Adipose tissue (tissue), 3 donors: Measurements from ENCODE around the gene INS. TPM values are rescaled to one million over a fixed set of nuclear protein-coding genes. Genes with fewer than 3 reads are reported as not detected.
"Not testable (repeated sequence)": the region's sequence is repeated elsewhere in the genome, so short reads cannot be mapped to it uniquely, and the experiment has no call there.

Experiments
- H3K27ac ChIP-seq: one replicate; pipeline ENCODE4 v1.5.1; 2013; ENCODE audit warnings: low read depth, low read length
- WGBS, 3 donors: extraction: QIAGEN DNeasy Blood & Tissue Kit; methylation state at CpG; one replicate each; pipeline ENCODE4 v1.1.7; 2013; 5-methylcytosine and 5-hydroxymethylcytosine counted together
- polyA plus RNA-seq, 3 donors: library from polyadenylated mRNA; stranded (reverse); fragments of 200-250 nt; gene quantifications; one replicate each; pipeline ENCODE4 v1.2.3, GENCODE V29; 2013
- donor health status: healthy with polysubstance abuse.
- donor health status: Bipolar disorder and iron deficiency.
- donor health status: healthy.

INS gene
- polyA plus RNA-seq, 3 donors, result 1.8 to 8,847 (median 2.5) TPM

- WGBS, 3 donors, result 80 to 93% (median 90%) methylated on average over 17 of the region's 17 CpGs
- H3K27ac ChIP-seq, result no peak overlapping the region
These were observed 31.7 kb downstream of the INS start for GRCh38 chr11:2129308-2129698.

GRCh38 chr11:2128511-2129307 lies 32.3 kb downstream of the INS start:
- H3K27ac ChIP-seq, result no peak overlapping the region
- WGBS, 3 donors, result 71 to 82% (median 80%) methylated on average over 12 of the region's 12 CpGs

DNA sequence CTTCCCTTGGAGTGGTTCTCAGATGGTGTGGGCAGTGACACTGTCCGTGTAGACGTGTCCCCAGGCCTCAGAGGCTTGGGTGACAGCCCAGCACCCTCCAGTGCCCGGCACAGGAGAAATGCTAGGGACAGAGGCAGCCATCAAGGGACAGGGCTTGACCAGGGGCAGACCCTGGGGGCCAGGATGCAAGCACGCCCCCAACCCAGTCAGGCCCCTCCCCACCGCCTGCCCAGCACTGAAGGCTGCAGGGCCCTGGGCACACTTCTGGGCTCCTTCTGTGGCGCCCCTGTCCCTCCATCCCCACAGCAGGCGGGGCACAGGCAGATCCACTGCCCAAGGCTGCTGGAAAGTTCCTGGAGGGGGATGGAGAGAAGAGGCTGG lies 32.9 kb downstream of the INS start:
- no peak overlapping the region for H3K27ac ChIP-seq
- WGBS, 3 donors, result 67 to 85% (median 77%) methylated on average over 7 of the region's 7 CpGs

DNA sequence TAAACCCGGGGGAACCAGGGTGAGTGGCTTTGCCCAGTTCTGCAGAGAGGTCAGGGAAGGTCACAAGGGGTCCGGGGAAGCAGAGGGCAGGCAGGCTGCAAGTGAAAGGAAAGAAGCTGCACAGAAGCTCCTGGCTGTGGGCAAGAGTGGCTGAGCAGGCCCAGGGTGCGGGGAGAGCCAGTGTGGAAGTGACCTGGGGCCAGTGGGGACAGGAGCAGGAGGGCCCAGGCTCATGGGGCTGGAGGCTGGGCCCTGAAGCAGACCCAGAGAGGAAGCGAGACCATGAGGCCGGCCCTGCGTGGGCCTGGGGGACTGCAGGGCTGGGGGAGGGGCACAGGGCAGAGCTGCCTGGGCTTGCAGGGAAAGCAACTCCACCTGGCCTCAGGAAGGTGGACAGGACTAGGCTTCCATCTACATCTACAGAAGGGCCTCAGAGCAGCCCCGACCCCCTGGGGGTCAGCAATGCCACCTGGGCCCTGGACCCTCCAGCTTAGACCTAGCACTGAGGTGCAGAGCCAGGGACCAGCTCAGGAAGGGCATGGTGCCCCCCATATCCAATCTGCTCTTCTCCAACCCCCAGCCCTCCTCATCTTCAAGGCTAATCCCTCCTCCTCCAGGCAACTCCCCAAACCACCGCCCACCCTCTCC lies 33.4 kb downstream of the INS start:
- no peak overlapping the region for H3K27ac ChIP-seq
- 62 to 73% (median 68%) methylated on average over 8 of the region's 8 CpGs for WGBS, 3 donors

- no peak overlapping the region for H3K27ac ChIP-seq
- 83 to 95% (median 91%) methylated on average over 2 of the region's 2 CpGs for WGBS, 3 donors
These were observed 34.4 kb downstream of the INS start for GRCh38 chr11:2126520-2127085.

GRCh38 chr11:2124736-2125484 lies 36.1 kb downstream of the INS start:
- H3K27ac ChIP-seq, result not testable (repeated sequence)
- 85 to 92% (median 88%) methylated on average over 8 to 10 of the region's 10 CpGs for WGBS, 3 donors

- H3K27ac ChIP-seq, result no peak overlapping the region
- 88 to 89% (median 88%) methylated on average over 7 of the region's 7 CpGs for WGBS, 3 donors
These were observed 37.4 kb downstream of the INS start for GRCh38 chr11:2123628-2123960.

- 76 to 86% (median 81%) methylated on average over 11 to 13 of the region's 13 CpGs for whole genome bisulfite sequencing, 3 donors
- H3K27ac ChIP-seq, result no peak overlapping the region
These were observed 37.9 kb downstream of the INS start for GRCh38 chr11:2122907-2123627.

- WGBS, 3 donors, result 58 to 73% (median 58%) methylated on average over 19 of the region's 19 CpGs
- H3K27ac ChIP-seq, result no peak overlapping the region
These were observed 38.6 kb downstream of the INS start for GRCh38 chr11:2122222-2122906.

DNA sequence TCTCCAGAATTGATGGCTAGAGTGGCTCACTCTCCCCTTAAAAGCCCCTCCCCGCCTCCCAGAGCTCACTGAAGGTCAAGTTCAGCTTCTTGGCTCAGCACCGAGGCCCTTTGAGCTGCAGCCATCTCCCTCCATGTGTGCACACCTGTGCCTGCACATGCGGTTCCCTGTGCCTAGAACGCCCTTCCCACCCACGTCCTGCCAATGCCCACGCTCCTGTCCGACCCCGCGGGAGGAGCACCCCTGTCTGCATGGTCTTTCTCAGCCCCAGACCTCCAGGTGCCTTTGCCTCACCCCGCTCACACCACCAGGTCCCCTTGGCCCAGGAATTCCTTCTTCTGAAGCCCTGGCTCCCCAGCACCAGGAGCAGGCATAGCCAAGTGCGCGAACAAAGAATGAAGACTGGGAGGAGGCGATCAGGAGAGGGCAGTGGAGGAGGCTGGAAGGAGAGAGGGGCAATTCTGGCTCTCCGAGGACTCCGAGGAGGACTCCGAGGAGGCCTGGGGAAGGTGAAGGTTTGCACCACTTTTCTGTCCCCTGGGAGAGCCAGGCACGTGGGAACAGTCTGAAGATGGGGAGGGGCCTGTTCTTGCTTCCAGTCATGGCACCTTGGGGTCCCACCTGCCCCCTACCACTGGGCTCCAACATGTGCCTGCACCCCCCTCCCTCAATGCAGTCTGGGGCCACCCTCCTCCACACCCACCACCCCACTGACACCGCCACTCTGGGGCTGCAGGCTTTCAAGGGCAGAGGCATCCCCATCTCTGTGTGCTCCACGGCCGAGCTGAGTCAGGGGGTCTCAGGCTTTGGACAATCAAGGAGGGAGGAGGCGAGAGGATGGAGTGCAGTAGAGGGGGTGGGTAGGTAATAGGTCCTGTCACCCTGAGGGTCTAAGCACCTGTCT lies 39.5 kb downstream of the INS start:
- H3K27ac ChIP-seq, result no peak overlapping the region
- WGBS, 3 donors, result 67 to 89% (median 80%) methylated on average over 21 of the region's 21 CpGs

GRCh38 chr11:2120359-2121100 lies 40.5 kb downstream of the INS start:
- H3K27ac ChIP-seq, result no peak overlapping the region
- WGBS, 3 donors, result 60 to 77% (median 75%) methylated on average over 22 to 23 of the region's 23 CpGs

- 76 to 83% (median 83%) methylated on average over 4 of the region's 4 CpGs for WGBS, 3 donors
- no peak overlapping the region for H3K27ac ChIP-seq
These were observed 42.3 kb downstream of the INS start for GRCh38 chr11:2118677-2119076.

- no peak overlapping the region for H3K27ac ChIP-seq
- 81 to 92% (median 84%) methylated on average over 1 of the region's 1 CpG for WGBS, 3 donors
These were observed 44.3 kb downstream of the INS start for GRCh38 chr11:2116680-2117079.

- 96 to 99% (median 96%) methylated on average over 11 to 12 of the region's 12 CpGs for WGBS, 3 donors
- H3K27ac ChIP-seq, result no peak overlapping the region
These were observed 45.7 kb downstream of the INS start for GRCh38 chr11:2115308-2115707.

- H3K27ac ChIP-seq, result no peak overlapping the region
- 79 to 85% (median 82%) methylated on average over 32 of the region's 32 CpGs for WGBS, 3 donors
These were observed 46.4 kb downstream of the INS start for GRCh38 chr11:2114430-2115241.

DNA sequence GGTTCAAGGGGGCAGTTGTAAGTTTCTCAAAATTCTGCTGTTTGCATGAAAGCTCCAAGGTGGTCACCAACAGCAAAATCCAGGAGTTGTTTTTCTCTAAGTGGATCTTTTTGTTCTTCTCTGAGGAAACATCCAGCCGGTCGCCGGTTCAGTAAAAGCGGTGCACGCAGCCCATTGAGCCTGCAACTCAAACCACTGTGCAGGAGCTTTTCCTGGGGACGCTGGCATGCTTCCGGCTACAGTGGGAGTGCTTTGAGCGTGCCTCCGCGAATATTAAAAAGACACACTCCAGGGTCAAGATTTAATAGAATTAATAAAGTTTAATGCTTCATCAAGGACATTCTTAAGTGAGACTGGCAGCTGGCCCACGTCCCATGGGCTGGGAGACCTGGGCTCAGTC lies 47.2 kb downstream of the INS start:
- 77 to 86% (median 84%) methylated on average over 11 of the region's 11 CpGs for WGBS, 3 donors
- no peak overlapping the region for H3K27ac ChIP-seq
